Endothelial cell of umbilical vein (primary cell): ENCODE data around the gene LIPM. TPM values are rescaled to one million over a fixed set of nuclear protein-coding genes. Genes with fewer than 3 reads are reported as not detected.

ENCODE experiments used
- BruUV-seq: library from RNA; stranded (reverse); fragments of 400-500 nt; replicated peaks from 2 replicates; lab custom pipeline; 2021; lab: Mats Ljungman, UMichigan
- CTCF ChIA-PET: fragments of 300-600, 350-600 bp; sonication (Branson Sonifier 250); formaldehyde crosslinking; loops from one replicate; lab custom pipeline; 2021; ENCODE audit warnings: antibody characterized with exemption, inconsistent platforms; lab: Charles Lee
- POLR2A ChIA-PET: fragments of 300-600, 350-600 bp; sonication (Branson Sonifier 250); formaldehyde crosslinking; loops from one replicate; lab custom pipeline; 2021; ENCODE audit warnings: antibody characterized with exemption, inconsistent platforms; lab: Charles Lee
- DNase-seq: peaks from one replicate; pipeline ENCODE4 v3.0.0-alpha.2; 2011; ENCODE audit warnings: low read depth, low spot score
- FAIRE-seq: peaks from 2 replicates; lab custom pipeline; 2011; peaks lifted over from hg19 to GRCh38; lab: Jason Lieb, UNC
- H2AFZ ChIP-seq: 2 replicates; pipeline ENCODE4 v1.6.0; 2012; ENCODE audit warnings: low read depth, low read length, control low read depth, inconsistent platforms
- H3K27ac ChIP-seq: 2 replicates; pipeline ENCODE4 v1.5.1; 2011; ENCODE audit warnings: low read depth, mild to moderate bottlenecking, control low read depth, low read length, moderate library complexity; ENCODE audit not compliant: insufficient read depth
- H3K27me3 ChIP-seq, 2 experiments: 2 replicates each; pipeline versions ENCODE4 v1.6.0 to v1.6.1; 2011; ENCODE audit warnings: low read length in 2 of 2, mixed read lengths in 1 of 2; ENCODE audit not compliant: control insufficient read depth in 2 of 2, insufficient read depth in 2 of 2
- H3K36me3 ChIP-seq, 2 experiments: 2 replicates in 1 of 2; 3 replicates in 1 of 2; pipeline ENCODE4 v1.5.1; 2011; ENCODE audit warnings: low read length in 2 of 2, mild to moderate bottlenecking in 1 of 2, moderate library complexity in 1 of 2; ENCODE audit not compliant: control insufficient read depth in 2 of 2, insufficient read depth in 2 of 2; ENCODE audit errors: extremely low read depth in 1 of 2
- H3K4me1 ChIP-seq: 3 replicates; pipeline ENCODE4 v1.5.1; 2011; ENCODE audit warnings: mild to moderate bottlenecking, low read length; ENCODE audit not compliant: control insufficient read depth, insufficient read depth; ENCODE audit errors: extremely low read depth
- H3K4me2 ChIP-seq: 2 replicates; pipeline ENCODE4 v1.6.1; 2011; ENCODE audit warnings: low read length, control low read depth, mixed read lengths; ENCODE audit not compliant: insufficient read depth
- H3K4me3 ChIP-seq, 3 experiments: fragments of 200-600 bp in 1 of 3; sonication (generic), shearing (Covaris generic) in 1 of 3; replicated peaks in 1 of 3; 2 replicates each; pipeline ENCODE4 v1.5.1; 2011 to 2016; ENCODE audit warnings: control low read depth in 3 of 3, low read length in 3 of 3, mild to moderate bottlenecking in 2 of 3, inconsistent platforms in 1 of 3, low read depth in 1 of 3, moderate library complexity in 1 of 3; ENCODE audit not compliant: insufficient read depth in 1 of 3
- H3K79me2 ChIP-seq: 2 replicates; pipeline ENCODE4 v1.6.0; 2012; ENCODE audit warnings: low read length, inconsistent platforms; ENCODE audit not compliant: control insufficient read depth, insufficient read depth
- H3K9ac ChIP-seq: replicated peaks from 2 replicates; pipeline ENCODE3; 2011; ENCODE audit warnings: low read length, control low read depth; ENCODE audit not compliant: insufficient read depth; ENCODE audit errors: extremely low read depth
- H3K9me1 ChIP-seq: replicated peaks from 3 replicates; pipeline ENCODE4 v1.6.0; 2011; ENCODE audit warnings: mild to moderate bottlenecking, low read length; ENCODE audit not compliant: control insufficient read depth, insufficient read depth; ENCODE audit errors: extremely low read depth
- H3K9me3 ChIP-seq: replicated peaks from 2 replicates; pipeline ENCODE4 v1.5.1; 2012; ENCODE audit warnings: low read length, inconsistent platforms; ENCODE audit not compliant: control insufficient read depth, insufficient read depth
- H4K20me1 ChIP-seq: replicated peaks from 2 replicates; pipeline ENCODE3; 2011; ENCODE audit warnings: mild to moderate bottlenecking, low read length; ENCODE audit not compliant: control insufficient read depth, insufficient read depth; ENCODE audit errors: extremely low read depth
- CTCF ChIP-seq, 2 donors: IDR thresholded peaks; 1 replicate in 1 of 2; 2 replicates in 1 of 2; pipeline ENCODE4 v1.5.1; 2011; ENCODE audit warnings: low read length in 2 of 2, mild to moderate bottlenecking in 2 of 2, moderate library complexity in 2 of 2, control low read depth in 1 of 2, inconsistent platforms in 1 of 2, low read depth in 1 of 2; ENCODE audit not compliant: insufficient read depth in 1 of 2; ENCODE audit errors: extremely low read depth in 1 of 2
- EZH2 ChIP-seq: IDR thresholded peaks from 2 replicates; pipeline ENCODE4 v1.6.1; 2012; ENCODE audit warnings: borderline replicate concordance, low read depth, mild to moderate bottlenecking, moderate library complexity, low read length, inconsistent platforms; ENCODE audit not compliant: severe bottlenecking
- FOS ChIP-seq: IDR thresholded peaks from 2 replicates; pipeline ENCODE4 v1.6.1; 2011; ENCODE audit warnings: mild to moderate bottlenecking, low read length, moderate library complexity, borderline replicate concordance; ENCODE audit not compliant: insufficient read depth
- GATA2 ChIP-seq: IDR thresholded peaks from 2 replicates; pipeline ENCODE4 v1.7.0; 2011; ENCODE audit warnings: low read depth, mild to moderate bottlenecking, moderate library complexity, mixed read lengths, low read length; ENCODE audit not compliant: insufficient read length, insufficient read depth
- JUN ChIP-seq: IDR thresholded peaks from 2 replicates; pipeline ENCODE4 v1.6.1; 2011; ENCODE audit warnings: borderline replicate concordance, low read depth; ENCODE audit not compliant: insufficient read length, insufficient read depth
- MAX ChIP-seq: IDR thresholded peaks from 2 replicates; pipeline ENCODE4 v1.6.1; 2011; ENCODE audit not compliant: insufficient read depth, insufficient read length
- MYC ChIP-seq: IDR thresholded peaks from one replicate; pipeline ENCODE4 v1.6.1; 2011; ENCODE audit warnings: mild to moderate bottlenecking, low read depth, low read length
- POLR2A ChIP-seq: IDR thresholded peaks from 2 replicates; pipeline ENCODE4 v1.6.1; 2012; ENCODE audit warnings: low read depth, mild to moderate bottlenecking, control low read depth, low read length
- POLR2AphosphoS5 ChIP-seq: IDR thresholded peaks from 2 replicates; pipeline ENCODE4 v1.6.1; 2012; ENCODE audit warnings: low read depth, mild to moderate bottlenecking, control low read depth, low read length, moderate library complexity; ENCODE audit not compliant: insufficient read depth
- dilution Hi-C: fragments of 300-500 bp; cut with MboI; formaldehyde crosslinking; loops from one replicate; pipeline ENCODE4 v1.15.0; 2019; ENCODE audit warnings: low sequenced_read_pairs; ENCODE audit not compliant: extremely low pct_ligation_motif_present
- intact Hi-C: fragments of 100-400 bp; cut with micrococcal nuclease; formaldehyde crosslinking; loops from one replicate; pipeline ENCODE4 v1.10.0; 2022
- polyA plus RNA-seq, 4 experiments: library from polyadenylated mRNA; depleted of rRNA in 3 of 4; stranded (reverse) in 3 of 4; unstranded in 1 of 4; fragments of >200 nt; gene quantifications; 2 replicates each; pipeline versions ENCODE4 v1.2.1 to v1.2.3, GENCODE V29; 2011 to 2012; ENCODE audit warnings: missing spikeins in 1 of 4
- total RNA-seq: library from RNA; stranded (reverse); gene quantifications from 2 replicates; pipeline ENCODE4 v1.2.3, GENCODE V29; 2021

The LIPM gene
- total and polyA plus RNA-seq, 2 donors (not counting 3 experiments of a cell fraction or from before 2014, with no cell fraction given): not detected

- Histone ChIP-seq H3K79me2 (no peaks in the 10 kb centered on the region), H3K9ac (no peak overlapping the region), H3K27ac (no peak overlapping the region), H3K4me3 (no peak overlapping the region), H3K9me1 (no peaks in the 10 kb centered on the region), H3K27me3 (no peaks in the 10 kb centered on the region), H3K4me2 (no peak overlapping the region), H3K9me3 (no peaks in the 10 kb centered on the region), H3K4me1 (peaks cover 4% of the 10 kb centered on the region), H2AFZ (no peak overlapping the region), H4K20me1 (no peaks in the 10 kb centered on the region), H3K36me3 (no peaks in the 10 kb centered on the region)
- FAIRE-seq (no peak), DNase-seq (no peak)
- CTCF ChIA-PET: interaction anchor here (0.9 to 1.4 kb wide), 2 partner anchors 53 to 216 kb away, joined by 3 read pairs; no protein-coding TSS in a partner anchor
- no TSS peak for BruUV-seq
- intact Hi-C loops: no loop called here
- TF ChIP-seq GATA2: no peak
- TF ChIP-seq MYC: no peak
- TF ChIP-seq POLR2AphosphoS5: no peak
- no peak for TF ChIP-seq MAX
- no peak for TF ChIP-seq JUN
- TF ChIP-seq FOS: no peak
- no peak for TF ChIP-seq EZH2
- no peak for TF ChIP-seq POLR2A
- TF ChIP-seq CTCF (IDR thresholded peaks at IDR 0.05; ENCODE audit: extremely low read depth in 1 of 2, insufficient read depth in 1 of 2, low read depth in 1 of 2, low read length in 2 of 2): no peak
- POLR2A ChIA-PET: no interaction called here
- dilution Hi-C loops: no loop called here
These were observed 21.3 kb upstream of the LIPM start for GRCh38 chr10:88781206-88781605.
